ENCODE data around the gene UBE2Q2. TPM values are rescaled to one million over a fixed set of nuclear protein-coding genes. Genes with fewer than 3 reads are reported as not detected.

Gene UBE2Q2
- polyA plus RNA-seq, 3 donors: 13.6 to 22.1 (median 20.9) TPM

DNA sequence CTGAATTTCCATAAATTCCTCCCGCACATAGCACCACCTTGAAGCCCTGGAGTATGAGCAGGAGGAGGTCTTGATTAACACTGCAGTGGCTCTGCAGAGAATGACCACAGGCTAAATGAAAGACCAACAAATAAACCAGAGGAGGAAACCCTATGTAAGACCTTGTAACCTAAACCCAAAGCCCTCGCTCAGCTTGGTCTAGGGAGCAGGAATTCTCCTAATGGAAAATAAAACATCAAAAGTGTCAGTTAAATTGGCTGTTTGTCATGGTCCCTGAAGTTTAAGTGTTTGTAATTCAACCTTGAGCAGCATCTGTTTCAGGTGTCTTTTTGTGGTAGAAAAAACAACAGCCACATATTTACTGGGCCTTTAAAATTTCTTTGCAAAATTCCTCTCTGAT, 9.2 kb upstream of the UBE2Q2 start:
- no peaks in the 10 kb centered on the region for H3K9me3 Mint-ChIP-seq
- intact Hi-C loops (cut with micrococcal nuclease): no loop called here
- WGBS (ENCODE audit: insufficient coverage): no CpG with 5 or more reads among the region's 2 CpGs

DNA sequence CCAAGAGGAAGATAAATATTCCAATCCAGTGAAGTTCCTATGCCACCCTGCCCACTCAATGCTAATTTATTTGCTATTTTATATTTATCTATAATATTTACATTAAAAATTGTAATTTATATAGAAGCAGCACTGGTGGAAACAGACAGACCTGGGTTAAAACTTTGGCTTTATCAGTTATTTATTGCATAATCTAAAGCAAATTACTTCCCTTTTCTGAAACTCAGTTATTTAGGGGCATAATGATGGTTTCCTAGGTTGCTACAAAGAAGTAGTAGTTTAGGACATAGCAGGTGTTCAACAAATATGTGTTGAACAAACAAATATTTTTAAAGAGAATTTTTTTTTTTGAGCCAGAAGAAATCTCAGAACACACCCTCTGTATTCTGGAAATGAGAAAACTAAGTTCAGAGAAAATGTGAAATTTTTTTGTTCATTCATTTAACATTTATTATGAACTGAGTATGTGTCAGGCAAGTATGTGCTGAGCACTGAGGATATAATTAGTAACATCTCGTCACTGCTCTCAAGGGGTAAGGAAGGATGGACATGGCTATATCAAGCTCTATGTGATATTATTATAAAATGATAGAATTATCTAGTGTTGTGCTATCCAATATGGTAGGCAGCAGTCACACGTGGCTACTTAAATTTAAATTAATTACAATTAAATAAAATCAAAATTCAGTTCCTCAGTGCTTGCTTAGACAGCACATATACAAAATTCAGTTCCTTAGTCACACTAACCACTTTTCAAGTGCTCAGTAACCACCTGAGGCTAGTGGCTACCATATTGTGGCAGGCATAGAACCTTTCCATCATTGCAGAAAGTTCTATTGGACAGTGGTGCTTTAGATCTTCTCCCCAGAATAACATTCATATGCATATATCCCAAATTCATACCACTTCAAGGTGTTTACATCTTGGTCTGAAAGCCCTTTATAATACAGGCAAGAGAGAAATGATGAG, 7.0 kb upstream of the UBE2Q2 start:
- intact Hi-C loops (cut with micrococcal nuclease): no loop called here
- Mint-ChIP-seq H3K36me3 (peaks cover 0 to 2% of the 10 kb centered on the region in 2 donors), H3K9me3 (no peaks in the 10 kb centered on the region), H3K4me1 (peaks cover 11% of the 10 kb centered on the region), H3K4me3 (no peak overlapping the region), H3K27me3 (ENCODE audit: low read depth in 3 of 3) (no peaks in the 10 kb centered on the region), H3K27ac (peak overlapping the region in 5 of 7 donors; percentile 41 to 72 (median 63))
- H3K27me3 ChIP-seq (ENCODE audit: control insufficient read depth in 2 of 2, insufficient read depth in 2 of 2, low read length in 2 of 2): no peaks in the 10 kb centered on the region
- H4K20me1 ChIP-seq (ENCODE audit: insufficient read depth, low read length): no peaks in the 10 kb centered on the region
- peak overlapping the region in 1 of 3 experiments; percentile 22 for H3K4me3 ChIP-seq (replicated peaks in 1 of 3; ENCODE audit: low read depth in 2 of 3, low read length in 3 of 3)
- H3K9ac ChIP-seq (ENCODE audit: insufficient read depth, low read length, poor library complexity, severe bottlenecking): no peak overlapping the region
- H2AFZ ChIP-seq (ENCODE audit: insufficient read depth, low read depth, low read length, poor library complexity, severe bottlenecking): peak overlapping the region; percentile 32
- peak overlapping the region in 1 of 2 donors; percentile 87 for H3K27ac ChIP-seq (ENCODE audit: low read depth in 1 of 2, low read length in 2 of 2)
- TF ChIP-seq, protein P1, sequence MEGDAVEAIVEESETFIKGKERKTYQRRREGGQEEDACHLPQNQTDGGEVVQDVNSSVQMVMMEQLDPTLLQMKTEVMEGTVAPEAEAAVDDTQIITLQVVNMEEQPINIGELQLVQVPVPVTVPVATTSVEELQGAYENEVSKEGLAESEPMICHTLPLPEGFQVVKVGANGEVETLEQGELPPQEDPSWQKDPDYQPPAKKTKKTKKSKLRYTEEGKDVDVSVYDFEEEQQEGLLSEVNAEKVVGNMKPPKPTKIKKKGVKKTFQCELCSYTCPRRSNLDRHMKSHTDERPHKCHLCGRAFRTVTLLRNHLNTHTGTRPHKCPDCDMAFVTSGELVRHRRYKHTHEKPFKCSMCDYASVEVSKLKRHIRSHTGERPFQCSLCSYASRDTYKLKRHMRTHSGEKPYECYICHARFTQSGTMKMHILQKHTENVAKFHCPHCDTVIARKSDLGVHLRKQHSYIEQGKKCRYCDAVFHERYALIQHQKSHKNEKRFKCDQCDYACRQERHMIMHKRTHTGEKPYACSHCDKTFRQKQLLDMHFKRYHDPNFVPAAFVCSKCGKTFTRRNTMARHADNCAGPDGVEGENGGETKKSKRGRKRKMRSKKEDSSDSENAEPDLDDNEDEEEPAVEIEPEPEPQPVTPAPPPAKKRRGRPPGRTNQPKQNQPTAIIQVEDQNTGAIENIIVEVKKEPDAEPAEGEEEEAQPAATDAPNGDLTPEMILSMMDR (IDR thresholded peaks at IDR 0.05): no peak
- DNase-seq: peak in 1 of 3 donors; percentile 41
- H3K36me3 ChIP-seq (replicated peaks in 1 of 2; ENCODE audit: control insufficient read depth in 1 of 2, insufficient read depth in 2 of 2, low read length in 2 of 2): no peaks in the 10 kb centered on the region
- peaks cover 25 to 28% of the 10 kb centered on the region in 2 donors for H3K4me1 ChIP-seq (ENCODE audit: control insufficient read depth in 1 of 2, insufficient read depth in 2 of 2, low read length in 2 of 2)
- no peaks in the 10 kb centered on the region for H3K9me3 ChIP-seq (replicated peaks in 1 of 2; ENCODE audit: control insufficient read depth in 1 of 2, insufficient read depth in 1 of 2, low read length in 2 of 2)
- H3K79me2 ChIP-seq (ENCODE audit: insufficient read depth, low read length): no peaks in the 10 kb centered on the region
- H3K4me2 ChIP-seq (replicated peaks; ENCODE audit: extremely low read depth, low read length, poor library complexity, severe bottlenecking): peak overlapping the region; percentile 48
- WGBS (ENCODE audit: insufficient coverage): no CpG with 5 or more reads among the region's 2 CpGs

More for the DNA sequence above, 9.2 kb upstream of the UBE2Q2 start:
- no peak overlapping the region for H3K4me2 ChIP-seq (replicated peaks; ENCODE audit: extremely low read depth, low read length, poor library complexity, severe bottlenecking)
- no peak overlapping the region for H2AFZ ChIP-seq (ENCODE audit: insufficient read depth, low read depth, low read length, poor library complexity, severe bottlenecking)
- H3K27ac ChIP-seq (ENCODE audit: low read depth in 1 of 2, low read length in 2 of 2): no peak overlapping the region
- DNase-seq: no peak
- Mint-ChIP-seq H3K36me3 (peaks cover 0 to 2% of the 10 kb centered on the region in 2 donors), H3K4me3 (no peak overlapping the region), H3K27ac (no peak overlapping the region), H3K27me3 (ENCODE audit: low read depth in 3 of 3) (no peaks in the 10 kb centered on the region), H3K4me1 (peaks cover 14% of the 10 kb centered on the region)
- H3K4me3 ChIP-seq (replicated peaks in 1 of 3; ENCODE audit: low read depth in 2 of 3, low read length in 3 of 3): no peak overlapping the region
- H3K27me3 ChIP-seq (ENCODE audit: control insufficient read depth in 2 of 2, insufficient read depth in 2 of 2, low read length in 2 of 2): no peaks in the 10 kb centered on the region
- H3K4me1 ChIP-seq (ENCODE audit: control insufficient read depth in 1 of 2, insufficient read depth in 2 of 2, low read length in 2 of 2): peaks cover 25 to 28% of the 10 kb centered on the region in 2 donors
- H3K36me3 ChIP-seq (replicated peaks in 1 of 2; ENCODE audit: control insufficient read depth in 1 of 2, insufficient read depth in 2 of 2, low read length in 2 of 2): no peaks in the 10 kb centered on the region
- TF ChIP-seq, protein P1 (IDR thresholded peaks at IDR 0.05): no peak
- H3K9ac ChIP-seq (ENCODE audit: insufficient read depth, low read length, poor library complexity, severe bottlenecking): no peak overlapping the region
- no peaks in the 10 kb centered on the region for H3K9me3 ChIP-seq (replicated peaks in 1 of 2; ENCODE audit: control insufficient read depth in 1 of 2, insufficient read depth in 1 of 2, low read length in 2 of 2)
- no peaks in the 10 kb centered on the region for H4K20me1 ChIP-seq (ENCODE audit: insufficient read depth, low read length)
- no peaks in the 10 kb centered on the region for H3K79me2 ChIP-seq (ENCODE audit: insufficient read depth, low read length)

Data from CD14-positive monocyte (primary cell).